Measurements from ENCODE around the gene ROCK2. TPM values are rescaled to one million over a fixed set of nuclear protein-coding genes. Genes with fewer than 3 reads are reported as not detected.

The ROCK2 gene
- total and polyA plus RNA-seq, 2 of the 8 experiments (the other 6 are each of a cell fraction or from before 2014, with no cell fraction given), result 2.7 to 29.0 TPM

- H3K27me3 ChIP-seq (replicated peaks in 1 of 4; ENCODE audit: control insufficient read depth in 3 of 4, extremely low read depth in 1 of 4, insufficient read depth in 3 of 4, low read length in 3 of 4), result no peaks in the 10 kb centered on the region; a peak in 1 of 7 replicates
- H3K27ac ChIP-seq (ENCODE audit: low read depth, low read length), result no peak overlapping the region
- ChIA-PET CTCF (ENCODE audit: partially characterized antibody) (interaction anchor here (0.7 to 1.7 kb wide), 5 partner anchors 9 to 223 kb away, joined by 3 to 5 read pairs (median 3); partner anchors contain the start of gene ROCK2), POLR2A (ENCODE audit: partially characterized antibody) (interaction anchor here (1.4 kb wide), 1 partner anchor 11 kb away, joined by 6 read pairs; the partner anchor contains the start of gene ROCK2)
- no peak overlapping the region for H4K91ac ChIP-seq (replicated peaks; ENCODE audit: insufficient read length, low read length)
- H3K36me3 ChIP-seq (ENCODE audit: control insufficient read depth in 2 of 4, insufficient read depth in 4 of 4, low read length in 3 of 4), result no peaks in the 10 kb centered on the region
- TF ChIP-seq E2F6 (IDR thresholded peaks at IDR 0.05) (no peak), ZNF274 (IDR thresholded peaks at IDR 0.05; ENCODE audit: borderline replicate concordance, extremely low read depth, low read length) (no peak), EZH2 (IDR thresholded peaks at IDR 0.05; ENCODE audit: low read depth, low read length, severe bottlenecking) (no peak), RNF2 (IDR thresholded peaks at IDR 0.05; ENCODE audit: borderline replicate concordance, low read depth, low read length, missing control alignments, poor library complexity, severe bottlenecking) (no peak), CHD1 (IDR thresholded peaks at IDR 0.05; ENCODE audit: low read depth, low read length) (no peak)
- no peak for FAIRE-seq
- H3K18ac ChIP-seq (ENCODE audit: extremely low read depth, low read length), result no peak overlapping the region
- H3K14ac ChIP-seq (ENCODE audit: insufficient read length), result no peak overlapping the region
- no peak overlapping the region for H2BK12ac ChIP-seq (ENCODE audit: low read depth, low read length)
- no peak overlapping the region for H4K5ac ChIP-seq (ENCODE audit: insufficient read length, low read depth, low read length)
- H3K23ac ChIP-seq (ENCODE audit: insufficient read length), result no peak overlapping the region
- no peaks in the 10 kb centered on the region for H3K4me1 ChIP-seq (replicated peaks in 1 of 4; ENCODE audit: control insufficient read depth in 3 of 4, insufficient read depth in 4 of 4, low read length in 3 of 4)
- no peak overlapping the region for H2BK120ac ChIP-seq (replicated peaks; ENCODE audit: low read depth, low read length)
- no peak overlapping the region for H3K56ac ChIP-seq (replicated peaks; ENCODE audit: insufficient read length, low read depth, low read length)
- peak overlapping the region; percentile 15; the same call in 1 of the 2 replicates for H4K8ac ChIP-seq (ENCODE audit: extremely low read depth, insufficient read depth, low read length)
- no peak overlapping the region for H2AK5ac ChIP-seq (ENCODE audit: low read depth, low read length)
- no peak overlapping the region for H2BK15ac ChIP-seq (ENCODE audit: low read length)
- no peak overlapping the region for H3K4me2 ChIP-seq (ENCODE audit: insufficient read depth in 1 of 2, low read depth in 2 of 2, low read length in 2 of 2)
- WGBS, 2 experiments (ENCODE audit: extremely low coverage in 1 of 2, insufficient coverage in 1 of 2, insufficient read length in 1 of 2, insufficient replicate concordance in 2 of 2, low coverage in 1 of 2, low lambda C conversion rate in 2 of 2, missing lambda C conversion rate in 1 of 2), result 87% methylated on average over 11 of the region's 11 CpGs; no CpG with 5 or more reads in 1 of the 2 experiments
- no peaks in the 10 kb centered on the region for H3K79me1 ChIP-seq (ENCODE audit: low read depth, low read length)
- no peak overlapping the region for H3K4ac ChIP-seq (replicated peaks; ENCODE audit: insufficient read length, low read depth, low read length)
- no peak overlapping the region for H2BK5ac ChIP-seq (ENCODE audit: low read depth, low read length)
- H3K4me3 ChIP-seq (ENCODE audit: extremely low read depth in 1 of 4, insufficient read depth in 2 of 4, low read depth in 3 of 4, low read length in 4 of 4), result no peak overlapping the region
- no peak for DNase-seq (ENCODE audit: low read depth in 1 of 2, low spot score in 2 of 2)
- H2BK20ac ChIP-seq (ENCODE audit: low read length), result no peak overlapping the region
- H4K20me1 ChIP-seq (replicated peaks in 1 of 2; ENCODE audit: control insufficient read depth in 1 of 2, insufficient read depth in 2 of 2, low read length in 2 of 2), result no peaks in the 10 kb centered on the region
- no peaks in the 10 kb centered on the region for H3K79me2 ChIP-seq (ENCODE audit: control insufficient read depth in 1 of 2, insufficient read depth in 2 of 2, low read length in 2 of 2)
- no peak overlapping the region for H2AFZ ChIP-seq (ENCODE audit: low read length)
- no peak overlapping the region for H3K9ac ChIP-seq (replicated peaks in 1 of 4; ENCODE audit: extremely low read depth in 1 of 4, low read depth in 3 of 4, low read length in 3 of 4)
- no peaks in the 10 kb centered on the region for H3K23me2 ChIP-seq (ENCODE audit: low read depth, low read length)
- no peaks in the 10 kb centered on the region for H3K9me3 ChIP-seq (ENCODE audit: insufficient read depth in 2 of 2, low read depth in 1 of 2, low read length in 1 of 2)
These were observed 11.0 kb upstream of the ROCK2 start for GRCh38 chr2:11355194-11356053.

Measured in H1 (cell line).